ENCODE measurements around the gene HNRNPUL2. TPM values are rescaled to one million over a fixed set of nuclear protein-coding genes. Genes with fewer than 3 reads are reported as not detected.

Gene HNRNPUL2
- polyA plus RNA-seq, 3 donors = 0.33 to 13.8 (median 0.88) TPM

DNA sequence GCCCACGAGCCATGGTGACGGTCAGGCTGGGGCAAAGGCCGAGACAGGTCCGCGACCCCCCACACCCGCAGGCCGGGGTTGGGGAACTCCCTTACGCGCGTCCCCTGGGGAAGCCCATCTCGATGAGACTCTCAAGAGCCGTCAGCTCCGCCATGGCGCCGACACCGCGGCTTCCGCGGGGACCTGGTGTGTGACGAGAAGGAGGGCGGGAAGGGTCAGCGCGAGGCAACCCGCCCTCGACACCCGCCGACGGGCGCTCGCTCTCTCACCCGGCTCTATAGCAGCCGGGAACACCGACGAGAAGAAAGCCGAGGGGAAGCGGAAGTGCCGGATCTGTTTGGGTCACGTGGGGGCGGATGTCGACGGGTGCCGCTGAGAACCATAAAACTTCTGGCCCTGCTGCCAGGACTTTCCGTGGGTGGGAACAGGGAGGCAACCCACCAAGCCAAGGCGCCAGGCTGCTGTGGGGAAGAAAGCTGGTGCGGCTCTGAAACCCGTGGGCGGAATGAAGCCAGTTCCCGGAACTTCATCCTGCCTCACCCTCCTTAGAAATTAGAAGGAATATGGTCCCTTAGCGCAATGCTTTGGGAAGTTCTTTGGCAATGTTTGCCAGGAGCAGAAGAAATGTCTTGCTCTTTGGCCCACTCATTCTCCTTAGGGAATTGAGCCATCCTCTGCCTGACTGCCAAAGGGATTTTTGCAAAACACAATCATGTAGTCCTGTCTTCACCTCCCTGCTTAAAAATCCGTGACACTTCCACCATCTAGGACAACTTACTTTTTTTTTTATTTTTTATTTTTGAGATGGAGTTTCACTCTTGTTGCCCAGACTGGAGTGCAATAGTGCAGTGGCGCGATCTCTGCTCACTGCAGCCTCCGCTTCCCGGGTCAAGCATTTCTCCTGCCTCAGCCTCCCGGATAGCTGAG lies 48.2 kb downstream of the HNRNPUL2 start, which contains the start of gene UBXN1:
UBXN1 (minus strand) TSS at position 304 of the 927 bp plus-strand sequence; CDS start at position 154, 150 bp downstream.
- peak within 1 kb of the TSS; percentile 95 for H2AFZ ChIP-seq (ENCODE audit: insufficient read depth, low read depth, low read length, poor library complexity, severe bottlenecking)
- peaks cover 13 to 29% of the 10 kb centered on the region in 2 donors for H3K4me1 ChIP-seq (ENCODE audit: control insufficient read depth in 1 of 2, insufficient read depth in 2 of 2, low read length in 2 of 2)
- H3K27me3 Mint-ChIP-seq (ENCODE audit: low read depth in 3 of 3) = peaks cover 0 to 3% (median 2%) of the 10 kb centered on the region in 3 donors
- H3K27ac Mint-ChIP-seq = peak within 1 kb of the TSS; percentile 89 to 96 (median 93)
- H3K36me3 Mint-ChIP-seq = peaks cover 28 to 37% of the 10 kb centered on the region in 2 donors
- peak within 1 kb of the TSS; percentile 83 to 97 for H3K27ac ChIP-seq (ENCODE audit: low read depth in 1 of 2, low read length in 2 of 2)
- TF ChIP-seq, protein P1, sequence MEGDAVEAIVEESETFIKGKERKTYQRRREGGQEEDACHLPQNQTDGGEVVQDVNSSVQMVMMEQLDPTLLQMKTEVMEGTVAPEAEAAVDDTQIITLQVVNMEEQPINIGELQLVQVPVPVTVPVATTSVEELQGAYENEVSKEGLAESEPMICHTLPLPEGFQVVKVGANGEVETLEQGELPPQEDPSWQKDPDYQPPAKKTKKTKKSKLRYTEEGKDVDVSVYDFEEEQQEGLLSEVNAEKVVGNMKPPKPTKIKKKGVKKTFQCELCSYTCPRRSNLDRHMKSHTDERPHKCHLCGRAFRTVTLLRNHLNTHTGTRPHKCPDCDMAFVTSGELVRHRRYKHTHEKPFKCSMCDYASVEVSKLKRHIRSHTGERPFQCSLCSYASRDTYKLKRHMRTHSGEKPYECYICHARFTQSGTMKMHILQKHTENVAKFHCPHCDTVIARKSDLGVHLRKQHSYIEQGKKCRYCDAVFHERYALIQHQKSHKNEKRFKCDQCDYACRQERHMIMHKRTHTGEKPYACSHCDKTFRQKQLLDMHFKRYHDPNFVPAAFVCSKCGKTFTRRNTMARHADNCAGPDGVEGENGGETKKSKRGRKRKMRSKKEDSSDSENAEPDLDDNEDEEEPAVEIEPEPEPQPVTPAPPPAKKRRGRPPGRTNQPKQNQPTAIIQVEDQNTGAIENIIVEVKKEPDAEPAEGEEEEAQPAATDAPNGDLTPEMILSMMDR (IDR thresholded peaks at IDR 0.05) = no peak
- no peaks in the 10 kb centered on the region for H3K9me3 Mint-ChIP-seq
- peak within 1 kb of the TSS; percentile 92 for H3K4me2 ChIP-seq (replicated peaks; ENCODE audit: extremely low read depth, low read length, poor library complexity, severe bottlenecking)
- WGBS (ENCODE audit: insufficient coverage) = 12% methylated on average over 32 of the region's 55 CpGs
- H3K9ac ChIP-seq (ENCODE audit: insufficient read depth, low read length, poor library complexity, severe bottlenecking) = peak within 1 kb of the TSS; percentile 99
- peaks cover 22 to 34% of the 10 kb centered on the region in 2 donors for H3K36me3 ChIP-seq (replicated peaks in 1 of 2; ENCODE audit: control insufficient read depth in 1 of 2, insufficient read depth in 2 of 2, low read length in 2 of 2)
- peak; percentile 82 to 87 (median 85) for DNase-seq
- peak within 1 kb of the TSS; percentile 87 to 93 for H3K4me3 Mint-ChIP-seq
- H3K27me3 ChIP-seq (ENCODE audit: control insufficient read depth in 2 of 2, insufficient read depth in 2 of 2, low read length in 2 of 2) = no peaks in the 10 kb centered on the region
- intact Hi-C loops (cut with micrococcal nuclease) = loop anchor here in 1 of 2 donors (2.0 kb wide), 2 partner anchors 14 to 26 kb away; partner anchors contain the start of genes C11orf98, CSKMT and INTS5
- H3K4me1 Mint-ChIP-seq = peaks cover 33% of the 10 kb centered on the region
- peaks cover 47% of the 10 kb centered on the region for H3K79me2 ChIP-seq (ENCODE audit: insufficient read depth, low read length)
- peak within 1 kb of the TSS; percentile 77 to 98 (median 93) for H3K4me3 ChIP-seq (replicated peaks in 1 of 3; ENCODE audit: low read depth in 2 of 3, low read length in 3 of 3)
- no peaks in the 10 kb centered on the region for H3K9me3 ChIP-seq (replicated peaks in 1 of 2; ENCODE audit: control insufficient read depth in 1 of 2, insufficient read depth in 1 of 2, low read length in 2 of 2)
- peaks cover 24% of the 10 kb centered on the region for H4K20me1 ChIP-seq (ENCODE audit: insufficient read depth, low read length)

DNA sequence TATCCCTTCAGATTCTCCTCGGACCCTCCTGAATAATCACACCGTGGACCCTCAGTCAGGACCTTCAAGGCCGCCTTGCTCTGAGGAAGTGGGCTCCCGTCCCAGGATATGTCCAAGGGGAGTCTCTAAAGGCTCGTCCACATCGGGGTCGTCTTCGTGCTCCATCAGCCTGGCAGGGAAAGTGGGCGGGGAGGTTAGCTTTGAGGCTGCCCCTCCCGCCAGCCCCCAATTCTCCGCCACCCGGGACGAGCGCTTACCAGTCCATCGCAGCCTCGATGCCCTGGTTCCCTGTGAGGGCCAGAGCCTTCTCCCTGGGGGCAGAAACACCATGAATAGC lies 48.9 kb downstream of the HNRNPUL2 start:
- no peaks in the 10 kb centered on the region for H3K9me3 Mint-ChIP-seq
- peaks cover 0 to 3% (median 2%) of the 10 kb centered on the region in 3 donors for H3K27me3 Mint-ChIP-seq (ENCODE audit: low read depth in 3 of 3)
- peaks cover 53% of the 10 kb centered on the region for H3K79me2 ChIP-seq (ENCODE audit: insufficient read depth, low read length)
- peak overlapping the region; percentile 99 for H3K9ac ChIP-seq (ENCODE audit: insufficient read depth, low read length, poor library complexity, severe bottlenecking)
- H3K4me3 ChIP-seq (replicated peaks in 1 of 3; ENCODE audit: low read depth in 2 of 3, low read length in 3 of 3) = peak overlapping the region; percentile 77 to 98 (median 93)
- H3K27ac Mint-ChIP-seq = peak overlapping the region; percentile 89 to 96 (median 93)
- peaks cover 23 to 41% of the 10 kb centered on the region in 2 donors for H3K36me3 ChIP-seq (replicated peaks in 1 of 2; ENCODE audit: control insufficient read depth in 1 of 2, insufficient read depth in 2 of 2, low read length in 2 of 2)
- no peaks in the 10 kb centered on the region for H3K27me3 ChIP-seq (ENCODE audit: control insufficient read depth in 2 of 2, insufficient read depth in 2 of 2, low read length in 2 of 2)
- no peaks in the 10 kb centered on the region for H3K9me3 ChIP-seq (replicated peaks in 1 of 2; ENCODE audit: control insufficient read depth in 1 of 2, insufficient read depth in 1 of 2, low read length in 2 of 2)
- peak overlapping the region; percentile 83 to 97 for H3K27ac ChIP-seq (ENCODE audit: low read depth in 1 of 2, low read length in 2 of 2)
- H3K4me1 ChIP-seq (ENCODE audit: control insufficient read depth in 1 of 2, insufficient read depth in 2 of 2, low read length in 2 of 2) = peaks cover 16 to 33% of the 10 kb centered on the region in 2 donors
- no peak for DNase-seq
- TF ChIP-seq, protein P1 (IDR thresholded peaks at IDR 0.05) = no peak
- WGBS (ENCODE audit: insufficient coverage) = 3% methylated on average over 6 of the region's 16 CpGs
- peaks cover 31 to 43% of the 10 kb centered on the region in 2 donors for H3K36me3 Mint-ChIP-seq
- intact Hi-C loops (cut with micrococcal nuclease) = loop anchor here in 1 of 2 donors (2.0 kb wide), 2 partner anchors 14 to 26 kb away; partner anchors contain the start of genes C11orf98, CSKMT and INTS5
- H4K20me1 ChIP-seq (ENCODE audit: insufficient read depth, low read length) = peaks cover 24% of the 10 kb centered on the region
- peaks cover 37% of the 10 kb centered on the region for H3K4me1 Mint-ChIP-seq
- peak overlapping the region; percentile 87 to 93 for H3K4me3 Mint-ChIP-seq
- peak overlapping the region; percentile 95 for H2AFZ ChIP-seq (ENCODE audit: insufficient read depth, low read depth, low read length, poor library complexity, severe bottlenecking)
- peak overlapping the region; percentile 92 for H3K4me2 ChIP-seq (replicated peaks; ENCODE audit: extremely low read depth, low read length, poor library complexity, severe bottlenecking)
